Measurements from ENCODE around the gene AMDHD2. TPM values are rescaled to one million over a fixed set of nuclear protein-coding genes. Genes with fewer than 3 reads are reported as not detected.
"Not testable (repeated sequence)": the region's sequence is repeated elsewhere in the genome, so short reads cannot be mapped to it uniquely, and the experiment has no call there.

Gene AMDHD2
- polyA plus RNA-seq, 10 donors, result 6.5 to 16.4 (median 11.0) TPM

- not testable (repeated sequence) for DNase-seq
These were observed 48.4 kb downstream of the AMDHD2 start for GRCh38 chr16:2568573-2568972.

DNA sequence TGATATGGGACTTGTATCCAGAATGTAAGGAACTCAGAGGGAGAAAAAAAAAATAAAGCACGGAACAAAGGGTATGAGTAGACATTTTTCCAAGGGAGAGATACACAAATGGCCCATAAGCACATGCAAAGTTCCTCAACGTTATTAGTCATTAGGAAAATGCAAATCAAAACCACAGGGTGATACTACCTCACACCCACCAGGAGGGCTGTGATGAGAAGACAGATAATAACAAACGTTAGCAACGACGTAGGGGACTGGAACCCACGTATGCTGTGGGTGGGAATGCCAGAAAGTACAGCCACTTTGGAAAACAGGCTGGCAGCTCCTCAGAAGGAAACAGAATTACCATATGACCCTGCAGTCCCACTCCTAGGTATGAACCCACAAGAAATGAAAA, 52.5 kb downstream of the AMDHD2 start:
- not testable (repeated sequence) for DNase-seq

GRCh38 chr16:2575839-2576238, 55.7 kb downstream of the AMDHD2 start:
- DNase-seq, result not testable (repeated sequence)

DNA sequence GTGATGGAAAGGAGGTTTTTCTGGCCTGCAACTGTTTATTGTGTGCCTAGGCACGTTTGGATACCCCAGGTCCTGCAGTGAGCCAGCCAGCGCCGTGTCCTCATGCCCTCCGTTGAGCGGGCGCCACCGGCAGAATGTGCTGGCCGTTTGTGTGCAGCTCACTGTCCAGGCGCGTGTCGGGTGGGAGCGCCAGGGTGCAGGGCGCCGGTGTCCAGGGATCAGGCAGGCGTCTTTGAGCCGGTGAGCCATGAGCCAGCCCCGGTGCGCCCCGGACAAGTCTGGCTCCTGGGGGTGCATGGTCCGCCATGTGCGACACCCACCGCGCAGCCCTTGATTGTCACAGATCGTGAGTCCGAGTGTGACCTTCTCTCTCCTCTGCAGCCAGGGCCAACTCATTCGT, 56.9 kb downstream of the AMDHD2 start:
- DNase-seq, result not testable (repeated sequence)

DNA sequence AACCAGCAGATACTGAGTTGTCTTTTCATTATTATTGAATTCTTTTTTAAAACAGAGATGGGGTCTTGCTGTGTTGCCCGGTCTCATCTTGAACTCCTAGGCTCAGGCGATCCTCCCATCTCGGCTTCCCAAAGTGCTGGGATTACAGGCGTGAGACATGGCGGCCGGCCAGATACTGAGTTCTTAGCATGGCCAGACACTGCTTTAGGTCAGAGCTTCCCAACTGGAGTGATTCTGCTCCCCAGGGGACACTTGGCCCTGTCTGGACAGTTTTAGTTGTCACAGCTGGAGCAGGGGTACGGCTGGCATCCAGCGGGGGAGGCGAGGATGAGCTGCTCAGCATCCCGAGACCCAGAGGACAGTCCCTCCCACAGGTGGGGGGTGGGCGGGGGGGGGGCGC, 58.7 kb downstream of the AMDHD2 start:
- not testable (repeated sequence) for DNase-seq

GRCh38 chr16:2580143-2580542, 60.0 kb downstream of the AMDHD2 start:
- DNase-seq, result not testable (repeated sequence)

- DNase-seq, result not testable (repeated sequence)
These were observed 60.6 kb downstream of the AMDHD2 start for GRCh38 chr16:2580818-2581217.

Other genes starting within 250 kb of the AMDHD2 start
- 10 to 100 TPM; 12.5 to 18.8 (median 14.8) TPM for gene ABCA3, start 179.6 kb upstream of the AMDHD2 start, polyA plus RNA-seq (ENCODE audit: insufficient read length in 10 of 10)
- 1 to 10 TPM; 4.8 to 9.7 (median 6.4) TPM for gene CCNF, start 90.9 kb upstream of the AMDHD2 start, polyA plus RNA-seq (ENCODE audit: insufficient read length in 10 of 10)
- gene TEDC2, start 60.3 kb upstream of the AMDHD2 start, polyA plus RNA-seq (ENCODE audit: insufficient read length in 10 of 10), result 1 to 10 TPM; 2.7 to 7.5 (median 4.8) TPM
- 1 to 10 TPM; 1.7 to 2.9 (median 2.3) TPM for gene NTN3, start 49.1 kb upstream of the AMDHD2 start, polyA plus RNA-seq (ENCODE audit: insufficient read length in 10 of 10)
- 10 to 100 TPM; 14.9 to 25.3 (median 21.4) TPM for gene TBC1D24, start 45.2 kb upstream of the AMDHD2 start, polyA plus RNA-seq (ENCODE audit: insufficient read length in 10 of 10)
- gene ATP6V0C, start 6.4 kb upstream of the AMDHD2 start, polyA plus RNA-seq (ENCODE audit: insufficient read length in 10 of 10), result 100 to 1,000 TPM in 4 of 10 donors, 10 to 100 TPM in 6; 70.4 to 142 (median 94.2) TPM
- 1 to 10 TPM in 6 of 10 donors, under 1 TPM in 2, not detected in 2; 0.15 to 3.3 (median 1.7) TPM for gene CEMP1, start 11.0 kb downstream of the AMDHD2 start, polyA plus RNA-seq (ENCODE audit: insufficient read length in 10 of 10)
- gene PDPK1, start 17.6 kb downstream of the AMDHD2 start, polyA plus RNA-seq (ENCODE audit: insufficient read length in 10 of 10), result 10 to 100 TPM; 23.7 to 34.3 (median 28.6) TPM
- gene KCTD5, start 162.2 kb downstream of the AMDHD2 start, polyA plus RNA-seq (ENCODE audit: insufficient read length in 10 of 10), result 10 to 100 TPM; 18.5 to 22.9 (median 20.6) TPM
- gene PRSS27, start 199.9 kb downstream of the AMDHD2 start, polyA plus RNA-seq (ENCODE audit: insufficient read length in 10 of 10), result 1 to 10 TPM in 6 of 10 donors, under 1 TPM in 4; 0.86 to 1.6 (median 1.2) TPM
- 100 to 1,000 TPM; 351 to 593 (median 450) TPM for gene SRRM2, start 232.3 kb downstream of the AMDHD2 start, polyA plus RNA-seq (ENCODE audit: insufficient read length in 10 of 10)

Data from muscle of back (tissue), 11 donors.